ENCODE measurements around the gene ALPL. TPM values are rescaled to one million over a fixed set of nuclear protein-coding genes. Genes with fewer than 3 reads are reported as not detected.

ALPL gene
- total and polyA plus RNA-seq, 9 of the 15 experiments (the other 6 are each of a cell fraction or from before 2014, with no cell fraction given): 0.04 to 0.38 (median 0.18) TPM; not detected in 4

DNA sequence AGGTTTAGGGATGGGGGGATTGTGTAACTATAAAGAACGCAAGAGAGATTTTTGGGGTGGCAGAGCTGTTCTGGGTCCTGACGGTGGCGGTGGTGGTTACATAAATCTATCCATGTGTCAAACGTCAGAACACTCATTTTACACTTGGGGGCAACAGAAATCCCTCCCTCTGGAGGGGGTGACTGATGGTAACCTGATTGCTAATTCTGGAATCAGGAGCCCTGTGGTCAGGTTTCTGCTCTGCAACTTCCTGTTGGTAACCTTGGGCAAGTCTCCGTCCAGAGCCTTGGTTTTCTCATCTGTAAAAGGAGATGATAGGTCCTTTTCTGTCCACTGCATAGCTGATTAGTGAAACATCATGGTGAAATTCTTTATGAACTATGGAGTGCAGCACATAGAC lies 40.9 kb downstream of the ALPL start (continued):
- TF ChIP-seq FOXK1 (CRISPR knock-in tag; IDR thresholded peaks at IDR 0.05; ENCODE audit: borderline replicate concordance): no peak
- TF ChIP-seq, protein P1, sequence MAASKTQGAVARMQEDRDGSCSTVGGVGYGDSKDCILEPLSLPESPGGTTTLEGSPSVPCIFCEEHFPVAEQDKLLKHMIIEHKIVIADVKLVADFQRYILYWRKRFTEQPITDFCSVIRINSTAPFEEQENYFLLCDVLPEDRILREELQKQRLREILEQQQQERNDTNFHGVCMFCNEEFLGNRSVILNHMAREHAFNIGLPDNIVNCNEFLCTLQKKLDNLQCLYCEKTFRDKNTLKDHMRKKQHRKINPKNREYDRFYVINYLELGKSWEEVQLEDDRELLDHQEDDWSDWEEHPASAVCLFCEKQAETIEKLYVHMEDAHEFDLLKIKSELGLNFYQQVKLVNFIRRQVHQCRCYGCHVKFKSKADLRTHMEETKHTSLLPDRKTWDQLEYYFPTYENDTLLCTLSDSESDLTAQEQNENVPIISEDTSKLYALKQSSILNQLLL (CRISPR knock-in tag; IDR thresholded peaks at IDR 0.05; ENCODE audit: borderline replicate concordance): no peak
- no peak for TF ChIP-seq STAG1 (CRISPR knock-in tag; IDR thresholded peaks at IDR 0.05; ENCODE audit: borderline replicate concordance)
- TF ChIP-seq, protein P2, sequence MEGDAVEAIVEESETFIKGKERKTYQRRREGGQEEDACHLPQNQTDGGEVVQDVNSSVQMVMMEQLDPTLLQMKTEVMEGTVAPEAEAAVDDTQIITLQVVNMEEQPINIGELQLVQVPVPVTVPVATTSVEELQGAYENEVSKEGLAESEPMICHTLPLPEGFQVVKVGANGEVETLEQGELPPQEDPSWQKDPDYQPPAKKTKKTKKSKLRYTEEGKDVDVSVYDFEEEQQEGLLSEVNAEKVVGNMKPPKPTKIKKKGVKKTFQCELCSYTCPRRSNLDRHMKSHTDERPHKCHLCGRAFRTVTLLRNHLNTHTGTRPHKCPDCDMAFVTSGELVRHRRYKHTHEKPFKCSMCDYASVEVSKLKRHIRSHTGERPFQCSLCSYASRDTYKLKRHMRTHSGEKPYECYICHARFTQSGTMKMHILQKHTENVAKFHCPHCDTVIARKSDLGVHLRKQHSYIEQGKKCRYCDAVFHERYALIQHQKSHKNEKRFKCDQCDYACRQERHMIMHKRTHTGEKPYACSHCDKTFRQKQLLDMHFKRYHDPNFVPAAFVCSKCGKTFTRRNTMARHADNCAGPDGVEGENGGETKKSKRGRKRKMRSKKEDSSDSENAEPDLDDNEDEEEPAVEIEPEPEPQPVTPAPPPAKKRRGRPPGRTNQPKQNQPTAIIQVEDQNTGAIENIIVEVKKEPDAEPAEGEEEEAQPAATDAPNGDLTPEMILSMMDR (IDR thresholded peaks at IDR 0.05 in 2 of 3, conservative IDR thresholded peaks at IDR 0.05 in 1 of 3; ENCODE audit: insufficient read depth in 2 of 3, low read depth in 1 of 3, low read length in 3 of 3): peak in 1 of 3 experiments; percentile 4; a peak in 1 of 6 replicates
- TF ChIP-seq HDAC3 (IDR thresholded peaks at IDR 0.05; ENCODE audit: borderline replicate concordance, partially characterized antibody): no peak
- no peak for TF ChIP-seq ZNF445 (CRISPR knock-in tag; IDR thresholded peaks at IDR 0.05; ENCODE audit: low read depth)
- TF ChIP-seq CEBPG (CRISPR knock-in tag; IDR thresholded peaks at IDR 0.05): 0 out of 2 replicates have a peak, but pooled peaks have one; percentile 6
- peak in 1 of 2 experiments; percentile 17; a peak in 1 of 4 replicates for TF ChIP-seq CEBPG (tag; conservative IDR thresholded peaks at IDR 0.05 in 1 of 2, IDR thresholded peaks at IDR 0.05 in 1 of 2)
- no peak for TF ChIP-seq MTF1 (CRISPR knock-in tag; IDR thresholded peaks at IDR 0.05; ENCODE audit: borderline replicate concordance)
- no peak for TF ChIP-seq DIDO1 (tag; IDR thresholded peaks at IDR 0.05; ENCODE audit: low read depth)
- peak; percentile 71 for TF ChIP-seq MEIS2 (IDR thresholded peaks at IDR 0.05; ENCODE audit: partially characterized antibody)
- TF ChIP-seq, protein P3, sequence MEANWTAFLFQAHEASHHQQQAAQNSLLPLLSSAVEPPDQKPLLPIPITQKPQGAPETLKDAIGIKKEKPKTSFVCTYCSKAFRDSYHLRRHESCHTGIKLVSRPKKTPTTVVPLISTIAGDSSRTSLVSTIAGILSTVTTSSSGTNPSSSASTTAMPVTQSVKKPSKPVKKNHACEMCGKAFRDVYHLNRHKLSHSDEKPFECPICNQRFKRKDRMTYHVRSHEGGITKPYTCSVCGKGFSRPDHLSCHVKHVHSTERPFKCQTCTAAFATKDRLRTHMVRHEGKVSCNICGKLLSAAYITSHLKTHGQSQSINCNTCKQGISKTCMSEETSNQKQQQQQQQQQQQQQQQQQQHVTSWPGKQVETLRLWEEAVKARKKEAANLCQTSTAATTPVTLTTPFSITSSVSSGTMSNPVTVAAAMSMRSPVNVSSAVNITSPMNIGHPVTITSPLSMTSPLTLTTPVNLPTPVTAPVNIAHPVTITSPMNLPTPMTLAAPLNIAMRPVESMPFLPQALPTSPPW (CRISPR knock-in tag; IDR thresholded peaks at IDR 0.05): no peak
- TF ChIP-seq, protein P4, sequence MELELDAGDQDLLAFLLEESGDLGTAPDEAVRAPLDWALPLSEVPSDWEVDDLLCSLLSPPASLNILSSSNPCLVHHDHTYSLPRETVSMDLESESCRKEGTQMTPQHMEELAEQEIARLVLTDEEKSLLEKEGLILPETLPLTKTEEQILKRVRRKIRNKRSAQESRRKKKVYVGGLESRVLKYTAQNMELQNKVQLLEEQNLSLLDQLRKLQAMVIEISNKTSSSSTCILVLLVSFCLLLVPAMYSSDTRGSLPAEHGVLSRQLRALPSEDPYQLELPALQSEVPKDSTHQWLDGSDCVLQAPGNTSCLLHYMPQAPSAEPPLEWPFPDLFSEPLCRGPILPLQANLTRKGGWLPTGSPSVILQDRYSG (tag; conservative IDR thresholded peaks at IDR 0.05; ENCODE audit: low read depth): no peak
- no peak for TF ChIP-seq ZKSCAN3 (CRISPR knock-in tag; IDR thresholded peaks at IDR 0.05)
- TF ChIP-seq ZNF584 (CRISPR knock-in tag; IDR thresholded peaks at IDR 0.05; ENCODE audit: low read depth): no peak
- no peak for TF ChIP-seq STAT5A (IDR thresholded peaks at IDR 0.05; ENCODE audit: borderline replicate concordance, low read length)
- TF ChIP-seq, protein P5, sequence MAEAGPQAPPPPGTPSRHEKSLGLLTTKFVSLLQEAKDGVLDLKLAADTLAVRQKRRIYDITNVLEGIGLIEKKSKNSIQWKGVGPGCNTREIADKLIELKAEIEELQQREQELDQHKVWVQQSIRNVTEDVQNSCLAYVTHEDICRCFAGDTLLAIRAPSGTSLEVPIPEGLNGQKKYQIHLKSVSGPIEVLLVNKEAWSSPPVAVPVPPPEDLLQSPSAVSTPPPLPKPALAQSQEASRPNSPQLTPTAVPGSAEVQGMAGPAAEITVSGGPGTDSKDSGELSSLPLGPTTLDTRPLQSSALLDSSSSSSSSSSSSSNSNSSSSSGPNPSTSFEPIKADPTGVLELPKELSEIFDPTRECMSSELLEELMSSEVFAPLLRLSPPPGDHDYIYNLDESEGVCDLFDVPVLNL (CRISPR knock-in tag; IDR thresholded peaks at IDR 0.05; ENCODE audit: low read depth): no peak
- no peak for TF ChIP-seq PHB (CRISPR knock-in tag; IDR thresholded peaks at IDR 0.05)
- TF ChIP-seq PCBP2 (IDR thresholded peaks at IDR 0.05; ENCODE audit: low read depth, low read length, poor library complexity, severe bottlenecking): no peak
- TF ChIP-seq ZNF589 (CRISPR knock-in tag; IDR thresholded peaks at IDR 0.05; ENCODE audit: low read depth): no peak
- 0 out of 2 replicates have a peak, but pooled peaks have one; percentile 16 for TF ChIP-seq EHMT2 (IDR thresholded peaks at IDR 0.05)
- no peak for TF ChIP-seq MECOM (CRISPR knock-in tag; IDR thresholded peaks at IDR 0.05)
